H1 (cell line): ENCODE data around the gene TRIAP1. TPM values are rescaled to one million over a fixed set of nuclear protein-coding genes. Genes with fewer than 3 reads are reported as not detected.

Experiments used
- CTCF ChIA-PET: fragments of 300-600 bp; sonication (Branson Sonifier 250); formaldehyde crosslinking; loops from one replicate; lab custom pipeline; 2021; ENCODE audit not compliant: partially characterized antibody; lab: Charles Lee
- POLR2A ChIA-PET: fragments of 300-600 bp; sonication (Branson Sonifier 250); formaldehyde crosslinking; loops from one replicate; lab custom pipeline; 2021; ENCODE audit warnings: inconsistent platforms; ENCODE audit not compliant: partially characterized antibody; lab: Charles Lee
- DNase-seq, 2 experiments: peaks; one replicate each; pipeline versions ENCODE4 v3.0.0 to v3.0.0-alpha.2; 2010 to 2022; ENCODE audit warnings: low spot score in 2 of 2, low read depth in 1 of 2, mixed read lengths in 1 of 2
- FAIRE-seq: peaks from 2 replicates; lab custom pipeline; 2011; peaks lifted over from hg19 to GRCh38; lab: Jason Lieb, UNC
- H2AFZ ChIP-seq: 2 replicates; pipeline ENCODE4 v1.8.1; 2012; ENCODE audit warnings: low read length, inconsistent platforms
- H2AK5ac ChIP-seq: 2 replicates; pipeline ENCODE4 v1.6.1; 2013; ENCODE audit warnings: low read depth, low read length
- H2BK120ac ChIP-seq: replicated peaks from 2 replicates; pipeline ENCODE3; 2013; ENCODE audit warnings: low read depth, low read length, inconsistent platforms
- H2BK12ac ChIP-seq: 2 replicates; pipeline ENCODE4 v1.6.1; 2013; ENCODE audit warnings: low read depth, low read length
- H2BK15ac ChIP-seq: 2 replicates; pipeline ENCODE4 v1.6.1; 2013; ENCODE audit warnings: low read length
- H2BK20ac ChIP-seq: 2 replicates; pipeline ENCODE4 v1.6.1; 2013; ENCODE audit warnings: low read length
- H2BK5ac ChIP-seq: 2 replicates; pipeline ENCODE4 v1.6.1; 2013; ENCODE audit warnings: low read depth, low read length
- H3K14ac ChIP-seq: 2 replicates; pipeline ENCODE4 v1.6.1; 2013; ENCODE audit warnings: inconsistent platforms; ENCODE audit not compliant: insufficient read length
- H3K18ac ChIP-seq: 2 replicates; pipeline ENCODE4 v1.6.1; 2013; ENCODE audit warnings: low read length; ENCODE audit errors: extremely low read depth
- H3K23ac ChIP-seq: 2 replicates; pipeline ENCODE4 v1.6.1; 2013; ENCODE audit warnings: inconsistent platforms; ENCODE audit not compliant: insufficient read length
- H3K23me2 ChIP-seq: 2 replicates; pipeline ENCODE4 v1.6.1; 2013; ENCODE audit warnings: low read depth, low read length
- H3K27ac ChIP-seq: 2 replicates; pipeline ENCODE4 v1.6.1; 2011; ENCODE audit warnings: low read depth, low read length, inconsistent platforms
- H3K27me3 ChIP-seq, 4 experiments: replicated peaks in 1 of 4; 1 replicate in 1 of 4; 2 replicates in 3 of 4; pipeline versions ENCODE4 v1.6.1 to v1.8.1; 2011 to 2013; ENCODE audit warnings: low read length in 3 of 4, mild to moderate bottlenecking in 3 of 4, inconsistent platforms in 2 of 4, mixed read lengths in 2 of 4, moderate library complexity in 1 of 4; ENCODE audit not compliant: control insufficient read depth in 3 of 4, insufficient read depth in 3 of 4; ENCODE audit errors: extremely low read depth in 1 of 4
- H3K36me3 ChIP-seq, 4 experiments: 2 replicates each; pipeline versions ENCODE4 v1.6.1 to v1.8.1; 2011 to 2013; ENCODE audit warnings: mild to moderate bottlenecking in 4 of 4, low read length in 3 of 4, moderate library complexity in 2 of 4, control low read depth in 1 of 4, inconsistent platforms in 1 of 4; ENCODE audit not compliant: insufficient read depth in 4 of 4, control insufficient read depth in 2 of 4
- H3K4ac ChIP-seq: replicated peaks from 2 replicates; pipeline ENCODE3; 2013; ENCODE audit warnings: low read length, low read depth, mixed read lengths, inconsistent platforms; ENCODE audit not compliant: insufficient read length
- H3K4me1 ChIP-seq, 4 experiments: replicated peaks in 1 of 4; 1 replicate in 1 of 4; 2 replicates in 3 of 4; pipeline versions ENCODE4 v1.6.1 to v1.8.1; 2011 to 2013; ENCODE audit warnings: low read length in 3 of 4, inconsistent platforms in 2 of 4, mixed read lengths in 1 of 4; ENCODE audit not compliant: insufficient read depth in 4 of 4, control insufficient read depth in 3 of 4
- H3K4me2 ChIP-seq, 2 experiments: 2 replicates each; pipeline versions ENCODE4 v1.6.1 to v1.8.1; 2011 to 2013; ENCODE audit warnings: low read depth in 2 of 2, low read length in 2 of 2, control low read depth in 1 of 2, inconsistent platforms in 1 of 2, mild to moderate bottlenecking in 1 of 2; ENCODE audit not compliant: insufficient read depth in 1 of 2
- H3K4me3 ChIP-seq, 4 experiments: fragments of 200-600, 300-600 bp in 1 of 4; sonication (generic), shearing (Covaris generic), sonication (Bioruptor Twin) in 1 of 4; 2 replicates each; pipeline versions ENCODE4 v1.5.1 to v1.8.1; 2011 to 2016; ENCODE audit warnings: low read length in 4 of 4, low read depth in 3 of 4, control low read depth in 2 of 4, inconsistent platforms in 2 of 4, mild to moderate bottlenecking in 2 of 4, mixed read lengths in 1 of 4, moderate library complexity in 1 of 4; ENCODE audit not compliant: insufficient read depth in 2 of 4; ENCODE audit errors: extremely low read depth in 1 of 4
- H3K56ac ChIP-seq: replicated peaks from 2 replicates; pipeline ENCODE3; 2013; ENCODE audit warnings: low read depth, mild to moderate bottlenecking, mixed read lengths, low read length, inconsistent platforms; ENCODE audit not compliant: insufficient read length
- H3K79me1 ChIP-seq: 2 replicates; pipeline ENCODE4 v1.6.1; 2013; ENCODE audit warnings: low read depth, low read length, control low read depth
- H3K79me2 ChIP-seq, 2 experiments: 2 replicates each; pipeline versions ENCODE4 v1.6.1 to v1.8.1; 2012 to 2013; ENCODE audit warnings: low read length in 2 of 2, mild to moderate bottlenecking in 2 of 2, inconsistent platforms in 1 of 2; ENCODE audit not compliant: insufficient read depth in 2 of 2, control insufficient read depth in 1 of 2
- H3K9ac ChIP-seq, 4 experiments: replicated peaks in 1 of 4; 1 replicate in 1 of 4; 2 replicates in 3 of 4; pipeline versions ENCODE4 v1.6.1 to v1.8.1; 2011 to 2013; ENCODE audit warnings: low read depth in 3 of 4, low read length in 3 of 4, control low read depth in 2 of 4, mild to moderate bottlenecking in 2 of 4, moderate library complexity in 2 of 4, inconsistent platforms in 1 of 4; ENCODE audit errors: extremely low read depth in 1 of 4
- H3K9me3 ChIP-seq, 2 experiments: 2 replicates each; pipeline versions ENCODE4 v1.6.1 to v1.8.1; 2012 to 2013; ENCODE audit warnings: mild to moderate bottlenecking in 2 of 2, moderate library complexity in 2 of 2, control low read depth in 1 of 2, inconsistent platforms in 1 of 2, low read depth in 1 of 2, low read length in 1 of 2, mixed read lengths in 1 of 2; ENCODE audit not compliant: insufficient read depth in 2 of 2
- H4K20me1 ChIP-seq, 2 experiments: replicated peaks in 1 of 2; 2 replicates each; pipeline versions ENCODE3 to v1.8.1; 2011 to 2013; ENCODE audit warnings: inconsistent platforms in 2 of 2, low read length in 2 of 2, mild to moderate bottlenecking in 1 of 2; ENCODE audit not compliant: insufficient read depth in 2 of 2, control insufficient read depth in 1 of 2
- H4K5ac ChIP-seq: 2 replicates; pipeline ENCODE4 v1.6.1; 2013; ENCODE audit warnings: low read length, low read depth, mixed read lengths, inconsistent platforms; ENCODE audit not compliant: insufficient read length
- H4K8ac ChIP-seq: 2 replicates; pipeline ENCODE4 v1.8.0; 2013; ENCODE audit warnings: mild to moderate bottlenecking, moderate library complexity, low read length, inconsistent platforms; ENCODE audit not compliant: insufficient read depth; ENCODE audit errors: extremely low read depth
- H4K91ac ChIP-seq: replicated peaks from 2 replicates; pipeline ENCODE3; 2013; ENCODE audit warnings: low read length, mixed read lengths, inconsistent platforms; ENCODE audit not compliant: insufficient read length
- BRCA1 ChIP-seq: IDR thresholded peaks from 2 replicates; pipeline ENCODE4 v1.6.1; 2012; ENCODE audit warnings: low read depth, low read length, improper control_type of control experiment
- CREB1 ChIP-seq: IDR thresholded peaks from 2 replicates; pipeline ENCODE4 v1.6.1; 2012; ENCODE audit warnings: inconsistent platforms
- EZH2 ChIP-seq: fragments of 200-600 bp; sonication (generic); IDR thresholded peaks from 2 replicates; pipeline ENCODE4 v1.7.1; 2012; ENCODE audit warnings: low read depth, mild to moderate bottlenecking, moderate library complexity, low read length, inconsistent platforms; ENCODE audit not compliant: severe bottlenecking
- FOSL1 ChIP-seq: IDR thresholded peaks from 2 replicates; pipeline ENCODE4 v1.6.1; 2011; ENCODE audit warnings: mild to moderate bottlenecking, low read depth, low read length, moderate library complexity; ENCODE audit not compliant: insufficient read depth
- POLR2AphosphoS5 ChIP-seq: IDR thresholded peaks from 2 replicates; pipeline ENCODE4 v1.6.1; 2011; ENCODE audit warnings: low read depth, low read length
- SP2 ChIP-seq: IDR thresholded peaks from 2 replicates; pipeline ENCODE4 v1.6.1; 2012; ENCODE audit warnings: mild to moderate bottlenecking, low read length, inconsistent platforms
- WGBS, 2 experiments: shearing (Covaris generic) in 1 of 2; methylation state at CpG; one replicate each; pipeline versions ENCODE4 v1.1.6 to v1.1.7; 2013 to 2015; ENCODE audit warnings: low lambda C conversion rate in 2 of 2, mixed read lengths in 2 of 2, inconsistent platforms in 1 of 2, low coverage in 1 of 2, missing lambda C conversion rate in 1 of 2; ENCODE audit not compliant: insufficient replicate concordance in 2 of 2, insufficient coverage in 1 of 2, insufficient read length in 1 of 2; ENCODE audit errors: extremely low coverage in 1 of 2, missing lambda C conversion rate in 1 of 2; 5-methylcytosine and 5-hydroxymethylcytosine counted together
- long read RNA-seq, 2 experiments: library from RNA in 1 of 2; library from capped mRNA in 1 of 2; stranded (forward); transcript quantifications; one replicate each; pipeline ENCODE4 v2.0.0, GENCODE V29; 2021; ENCODE audit warnings: inconsistent platforms in 1 of 2
- polyA minus RNA-seq, 3 experiments: library from RNA; depleted of rRNA, polyadenylated mRNA; stranded (reverse); fragments of >200 nt; gene quantifications; 1 replicate in 2 of 3; 2 replicates in 1 of 3; pipeline ENCODE4 v1.2.3, GENCODE V29; 2011
- polyA plus RNA-seq, 7 experiments: library from polyadenylated mRNA; depleted of rRNA in 3 of 7; stranded (reverse) in 5 of 7; unstranded in 2 of 7; fragments of >200 nt in 5 of 7; fragments of 200-250 nt in 2 of 7; gene quantifications; 1 replicate in 5 of 7; 2 replicates in 1 of 7; 4 replicates in 1 of 7; pipeline versions ENCODE4 v1.2.1 to v1.2.3, GENCODE V29; 2011 to 2013; ENCODE audit warnings: missing spikeins in 2 of 7, mixed read lengths in 2 of 7
- total RNA-seq: library from RNA; stranded (reverse); fragmentation: NEBNext Ultra II Directional; extraction: Animal tissue kit (Norgen Biotek cat#: 25700); gene quantifications from 2 replicates; pipeline ENCODE4 v1.2.1, GENCODE V29; 2021

TRIAP1 gene
- total RNA-seq, result 58.5 and 63.4 TPM in 2 replicates
- polyA plus RNA-seq (2011; rRNA removed), result 20.8 and 42.0 TPM in 2 replicates
- polyA plus RNA-seq (2011; cell fraction: cytosol; rRNA removed), result 52.7 TPM
- polyA plus RNA-seq (2011; cell fraction: nucleus; rRNA removed), result 10.2 TPM
- 65.2 to 124 TPM (median 69.0 TPM) in 4 replicates for polyA plus RNA-seq (2012, experiment 1 of 2)
- polyA plus RNA-seq (2012, experiment 2 of 2), result 19.1 TPM
- polyA plus RNA-seq (2013, experiment 1 of 2), result 67.4 TPM
- 72.8 TPM for polyA plus RNA-seq (2013, experiment 2 of 2)
- polyA minus RNA-seq (2011; rRNA and poly(A)+ RNA removed), result 15.2 and 19.3 TPM in 2 replicates
- polyA minus RNA-seq (2011; cell fraction: cytosol; rRNA and poly(A)+ RNA removed), result 32.7 TPM
- polyA minus RNA-seq (2011; cell fraction: nucleus; rRNA and poly(A)+ RNA removed), result 17.4 TPM
- long read RNA-seq, experiment 1, transcript TRIAP1-202 (2 exons, 1,182 nt), result major isoform, 78 of 99 reads
- long read RNA-seq, experiment 1, partial matches to known transcripts, result 17 of 99 reads
- long read RNA-seq, experiment 1, other reads (novel, unspliced or antisense), result 1 of 99 reads
- long read RNA-seq, experiment 2, transcript TRIAP1-202 (2 exons, 1,182 nt), result major isoform, 218 of 226 reads
- long read RNA-seq, experiment 2, partial matches to known transcripts, result 3 of 226 reads
- long read RNA-seq, experiment 2, other reads (novel, unspliced or antisense), result 2 of 226 reads

- Histone ChIP-seq H3K23me2 (peaks cover 7% of the 10 kb centered on the region; the same call in 1 of the 2 replicates), H3K18ac (peak within 1 kb of the TSS; percentile 88), H2BK15ac (no peak within 1 kb of the TSS), H3K4me3 (peak within 1 kb of the TSS; percentile 84 to 98 (median 98)), H4K91ac (peak within 1 kb of the TSS; percentile 95), H3K4ac (peak within 1 kb of the TSS; percentile 97), H3K36me3 (peaks cover 7 to 39% (median 17%) of the 10 kb centered on the region in 4 experiments), H2BK5ac (peak within 1 kb of the TSS; percentile 96), H3K4me2 (peak within 1 kb of the TSS; percentile 76 to 79), H3K9ac (peak within 1 kb of the TSS; percentile 90 to 96 (median 94)), H2BK20ac (no peak within 1 kb of the TSS), H3K27me3 (no peaks in the 10 kb centered on the region), H3K23ac (no peak within 1 kb of the TSS), H3K79me2 (peaks cover 17 to 58% of the 10 kb centered on the region in 2 experiments), H2BK12ac (0 out of 2 replicates have a peak within 1 kb of the TSS, but pooled peaks have one; percentile 60), H3K27ac (peak within 1 kb of the TSS; percentile 94), H4K5ac (peak within 1 kb of the TSS; percentile 81), H2AK5ac (0 out of 2 replicates have a peak within 1 kb of the TSS, but pooled peaks have one; percentile 20), H4K20me1 (peaks cover 2 to 3% of the 10 kb centered on the region in 2 experiments), H2BK120ac (no peak within 1 kb of the TSS), H3K4me1 (peaks cover 0 to 3% (median 1%) of the 10 kb centered on the region in 4 experiments; a peak in 1 of 7 replicates), H3K56ac (peak within 1 kb of the TSS; percentile 79), H3K14ac (no peak within 1 kb of the TSS), H3K9me3 (no peaks in the 10 kb centered on the region), H3K79me1 (peaks cover 5% of the 10 kb centered on the region), H4K8ac (peak within 1 kb of the TSS; percentile 99), H2AFZ (peak within 1 kb of the TSS; percentile 96; the same call in 1 of the 2 replicates)
- WGBS, 2 experiments, result 0% methylated on average over 73 of the region's 73 CpGs; no CpG with 5 or more reads in 1 of the 2 experiments
- no peak for FAIRE-seq
- CTCF ChIA-PET, result interaction anchor here (0.6 to 2.7 kb wide), 10 partner anchors 11 to 120 kb away, joined by 3 to 20 read pairs (median 5); partner anchors contain the start of gene SRSF9
- POLR2A ChIA-PET, result interaction anchor here (0.5 to 19.6 kb wide), 24 partner anchors 8 to 216 kb away, joined by 3 to 365 read pairs (median 4); partner anchors contain the start of genes COQ5, COX6A1, DYNLL1 and POP5
- peak in 1 of 2 experiments; percentile 99 for DNase-seq
- TF ChIP-seq CREB1 (peak; percentile 100), EZH2 (no peak), POLR2AphosphoS5 (peak; percentile 99), FOSL1 (no peak), SP2 (no peak), BRCA1 (peak; percentile 70)
Observed at GRCh38 chr12:120445911-120446843, at the start of gene TRIAP1, which contains the start of gene GATC. Gene TRIAP1 (minus strand): TSS chr12:120446384. CDS start chr12:120446372, 12 bp downstream. Gene GATC (plus strand): TSS chr12:120446444. CDS start chr12:120446481, 37 bp downstream.
